Gastrocnemius medialis (tissue), 4 donors: ENCODE results near the gene IQCM. TPM values are rescaled to one million over a fixed set of nuclear protein-coding genes. Genes with fewer than 3 reads are reported as not detected.

Experiments
- ATAC-seq, 2 donors: fragments of 150-250 bp; one replicate each; pipeline ENCODE4 v1.9.1; 2016
- DNase-seq, 2 donors: peaks; one replicate each; pipeline ENCODE4 v3.0.0-alpha.2; 2019
- H3K27ac ChIP-seq, 4 donors: fragments of 200-600 bp; sonication (generic); 1 replicate in 1 of 4; 2 replicates in 3 of 4; pipeline ENCODE4 v1.5.1; 2016 to 2018; ENCODE audit warnings: mild to moderate bottlenecking in 2 of 4, moderate library complexity in 1 of 4
- H3K27me3 ChIP-seq, 3 donors: fragments of 200-600 bp; sonication (generic) in 2 of 3; 1 replicate in 1 of 3; 2 replicates in 2 of 3; pipeline versions ENCODE4 v1.5.1 to v1.6.0; 2016 to 2019; ENCODE audit warnings: mild to moderate bottlenecking in 1 of 3, moderate library complexity in 1 of 3
- H3K36me3 ChIP-seq, 2 donors: fragments of 200-600 bp; sonication (generic) in 1 of 2; one replicate each; pipeline ENCODE4 v1.5.1; 2017 to 2018
- H3K4me1 ChIP-seq, 2 donors: fragments of 200-600 bp; sonication (generic) in 1 of 2; one replicate each; pipeline ENCODE4 v1.5.1; 2016 to 2017; ENCODE audit warnings: mild to moderate bottlenecking in 2 of 2
- H3K4me3 ChIP-seq, 4 donors: fragments of 200-600 bp; sonication (generic) in 3 of 4; 1 replicate in 1 of 4; 2 replicates in 3 of 4; pipeline ENCODE4 v1.5.1; 2016 to 2019; ENCODE audit warnings: mild to moderate bottlenecking in 2 of 4
- H3K9me3 ChIP-seq, 3 donors: fragments of 200-600 bp; sonication (generic) in 2 of 3; 1 replicate in 1 of 3; 2 replicates in 2 of 3; pipeline ENCODE4 v1.5.1; 2016 to 2019
- POLR2A ChIP-seq, 2 donors: fragments of 450-650 bp; IDR thresholded peaks; one replicate each; pipeline ENCODE4 v1.6.1; 2017; ENCODE audit warnings: antibody characterized with exemption in 2 of 2, mild to moderate bottlenecking in 2 of 2, moderate library complexity in 2 of 2
- in situ Hi-C, 4 donors: fragments of 200-750 bp; cut with MboI; loops; one replicate each; pipeline versions ENCODE4 v1.15.0 to v1.8.0; 2017; ENCODE audit warnings: low sequenced_read_pairs in 4 of 4
- intact Hi-C: fragments of 100-400 bp; cut with DNase I; formaldehyde crosslinking; loops from one replicate; pipeline ENCODE4 v1.15.1; 2023; ENCODE audit warnings: low total_unique reads
- total RNA-seq, 4 donors: library from RNA; depleted of rRNA; stranded (reverse); fragments of >200 nt; gene quantifications; one replicate each; pipeline versions ENCODE4 v1.1.0 to v1.2.3, GENCODE V29; 2016
- TF ChIP-seq, protein P1 (sequence below), 5 experiments: fragments of 450-650 bp in 3 of 5; fragments of 200-600 bp in 2 of 5; sonication (generic) in 2 of 5; IDR thresholded peaks in 4 of 5; conservative IDR thresholded peaks in 1 of 5; 1 replicate in 4 of 5; 2 replicates in 1 of 5; pipeline ENCODE4 v1.5.1; 2016 to 2019; ENCODE audit warnings: antibody characterized with exemption in 5 of 5, mild to moderate bottlenecking in 3 of 5, moderate library complexity in 3 of 5

IQCM gene
- total RNA-seq, 4 donors from 2014 or later = 0.25 TPM; not detected in 3

- no peak overlapping the region for H3K4me3 ChIP-seq
- H3K4me1 ChIP-seq = no peaks in the 10 kb centered on the region
- ATAC-seq (no peak), DNase-seq (no peak)
- H3K27ac ChIP-seq = no peak overlapping the region
- no peak for TF ChIP-seq POLR2A (IDR thresholded peaks at IDR 0.05)
- TF ChIP-seq, protein P1, sequence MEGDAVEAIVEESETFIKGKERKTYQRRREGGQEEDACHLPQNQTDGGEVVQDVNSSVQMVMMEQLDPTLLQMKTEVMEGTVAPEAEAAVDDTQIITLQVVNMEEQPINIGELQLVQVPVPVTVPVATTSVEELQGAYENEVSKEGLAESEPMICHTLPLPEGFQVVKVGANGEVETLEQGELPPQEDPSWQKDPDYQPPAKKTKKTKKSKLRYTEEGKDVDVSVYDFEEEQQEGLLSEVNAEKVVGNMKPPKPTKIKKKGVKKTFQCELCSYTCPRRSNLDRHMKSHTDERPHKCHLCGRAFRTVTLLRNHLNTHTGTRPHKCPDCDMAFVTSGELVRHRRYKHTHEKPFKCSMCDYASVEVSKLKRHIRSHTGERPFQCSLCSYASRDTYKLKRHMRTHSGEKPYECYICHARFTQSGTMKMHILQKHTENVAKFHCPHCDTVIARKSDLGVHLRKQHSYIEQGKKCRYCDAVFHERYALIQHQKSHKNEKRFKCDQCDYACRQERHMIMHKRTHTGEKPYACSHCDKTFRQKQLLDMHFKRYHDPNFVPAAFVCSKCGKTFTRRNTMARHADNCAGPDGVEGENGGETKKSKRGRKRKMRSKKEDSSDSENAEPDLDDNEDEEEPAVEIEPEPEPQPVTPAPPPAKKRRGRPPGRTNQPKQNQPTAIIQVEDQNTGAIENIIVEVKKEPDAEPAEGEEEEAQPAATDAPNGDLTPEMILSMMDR (IDR thresholded peaks at IDR 0.05 in 4 of 5, conservative IDR thresholded peaks at IDR 0.05 in 1 of 5) = no peak
- intact Hi-C loops (no loop called here), in situ Hi-C loops (no loop called here)
- no peaks in the 10 kb centered on the region for H3K36me3 ChIP-seq
- no peaks in the 10 kb centered on the region for H3K9me3 ChIP-seq
- no peaks in the 10 kb centered on the region for H3K27me3 ChIP-seq
These were observed 116.0 kb downstream of the IQCM start for GRCh38 chr4:149699642-149700041.

DNA sequence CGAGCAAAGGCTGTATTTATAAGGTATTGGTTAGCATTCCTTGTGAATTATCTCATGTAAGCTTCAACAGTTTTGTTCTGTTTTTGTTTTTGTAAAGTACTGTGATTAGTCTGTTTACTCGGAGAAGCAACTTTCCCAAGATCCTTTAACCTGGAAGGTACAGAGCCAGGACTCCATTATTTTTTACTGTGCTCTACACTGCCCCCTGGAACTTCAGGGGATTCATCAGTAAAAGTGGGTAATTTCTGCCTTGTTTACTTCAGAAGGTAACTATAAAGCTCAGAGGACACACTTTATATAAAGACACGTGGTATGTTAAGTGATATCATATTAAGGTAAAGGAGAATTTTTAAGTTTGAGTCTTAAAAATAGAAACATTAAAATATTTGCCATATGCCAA is 124.9 kb downstream of the IQCM start:
- TF ChIP-seq, protein P1 (IDR thresholded peaks at IDR 0.05 in 4 of 5, conservative IDR thresholded peaks at IDR 0.05 in 1 of 5) = peak in 1 of 5 experiments; percentile 19
- no peak for TF ChIP-seq POLR2A (IDR thresholded peaks at IDR 0.05)
- Histone ChIP-seq H3K4me3 (no peak overlapping the region), H3K36me3 (no peaks in the 10 kb centered on the region), H3K4me1 (no peaks in the 10 kb centered on the region), H3K27me3 (no peaks in the 10 kb centered on the region), H3K9me3 (no peaks in the 10 kb centered on the region), H3K27ac (no peak overlapping the region)
- intact Hi-C loops (no loop called here), in situ Hi-C loops (no loop called here)
- DNase-seq = no peak
- no peak for ATAC-seq

- DNase-seq (no peak), ATAC-seq (no peak)
- Histone ChIP-seq H3K36me3 (no peaks in the 10 kb centered on the region), H3K4me1 (no peaks in the 10 kb centered on the region), H3K27me3 (no peaks in the 10 kb centered on the region), H3K9me3 (no peaks in the 10 kb centered on the region), H3K27ac (no peak overlapping the region), H3K4me3 (no peak overlapping the region)
- in situ Hi-C loops (no loop called here), intact Hi-C loops (no loop called here)
- TF ChIP-seq POLR2A (IDR thresholded peaks at IDR 0.05) = no peak
- TF ChIP-seq, protein P1 (IDR thresholded peaks at IDR 0.05 in 4 of 5, conservative IDR thresholded peaks at IDR 0.05 in 1 of 5) = no peak
These were observed 131.1 kb downstream of the IQCM start for GRCh38 chr4:149684516-149684915.

GRCh38 chr4:149676076-149676475 is 139.6 kb downstream of the IQCM start:
- in situ Hi-C loops = no loop called here
- Histone ChIP-seq H3K27ac (no peak overlapping the region), H3K36me3 (no peaks in the 10 kb centered on the region), H3K9me3 (peaks cover 0 to 5% (median 0%) of the 10 kb centered on the region in 3 donors), H3K27me3 (no peaks in the 10 kb centered on the region), H3K4me3 (no peak overlapping the region), H3K4me1 (no peaks in the 10 kb centered on the region)
- TF ChIP-seq POLR2A (IDR thresholded peaks at IDR 0.05) = no peak
- TF ChIP-seq, protein P1 (IDR thresholded peaks at IDR 0.05 in 4 of 5, conservative IDR thresholded peaks at IDR 0.05 in 1 of 5) = no peak
- intact Hi-C loops = no loop called here
- no peak for DNase-seq
- ATAC-seq = no peak

GRCh38 chr4:149645790-149646189 is 169.9 kb downstream of the IQCM start:
- ATAC-seq = no peak
- H3K27me3 ChIP-seq = no peaks in the 10 kb centered on the region

More at GRCh38 chr4:149645790-149646189, 169.9 kb downstream of the IQCM start:
- DNase-seq = no peak
- in situ Hi-C loops = no loop called here
- TF ChIP-seq POLR2A (IDR thresholded peaks at IDR 0.05) = no peak
- TF ChIP-seq, protein P1 (IDR thresholded peaks at IDR 0.05 in 4 of 5, conservative IDR thresholded peaks at IDR 0.05 in 1 of 5) = no peak
- Histone ChIP-seq H3K4me1 (no peaks in the 10 kb centered on the region), H3K36me3 (no peaks in the 10 kb centered on the region), H3K9me3 (no peaks in the 10 kb centered on the region), H3K27ac (no peak overlapping the region), H3K4me3 (no peak overlapping the region)
- intact Hi-C loops = no loop called here
